GM19467 (cell line): ENCODE data around the gene NISCH.

Experiments used
- ATAC-seq: cut with Tn5 transposase; IDR thresholded peaks from one replicate; pipeline ENCODE4 v1.9.1; 2021; ENCODE audit warnings: mild to moderate bottlenecking, moderate library complexity; ENCODE audit not compliant: unreplicated experiment

Gene NISCH

DNA sequence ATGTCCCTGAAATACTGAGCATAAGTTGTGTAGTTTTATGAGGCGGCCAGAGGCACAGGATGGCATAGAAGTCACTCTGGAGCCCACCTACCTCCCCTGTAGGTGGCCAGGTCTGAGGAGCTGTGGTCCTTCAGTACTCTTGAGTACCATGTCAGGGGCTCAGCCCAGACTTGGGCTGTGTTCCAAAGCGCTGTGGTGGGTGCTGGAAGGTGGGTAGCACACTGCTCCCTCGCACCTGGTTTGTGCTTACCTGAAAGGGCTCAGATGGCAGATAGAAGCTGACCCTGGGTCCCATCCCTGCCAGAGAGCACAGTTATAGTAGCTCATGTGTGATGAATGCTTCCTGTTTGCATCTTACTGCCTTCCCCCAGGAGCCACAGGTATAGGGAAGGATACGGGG is 15.5 kb downstream of the NISCH start:
- ATAC-seq = no peak

- ATAC-seq = no peak
Measured at GRCh38 chr3:52471371-52472238, 16.2 kb downstream of the NISCH start.

DNA sequence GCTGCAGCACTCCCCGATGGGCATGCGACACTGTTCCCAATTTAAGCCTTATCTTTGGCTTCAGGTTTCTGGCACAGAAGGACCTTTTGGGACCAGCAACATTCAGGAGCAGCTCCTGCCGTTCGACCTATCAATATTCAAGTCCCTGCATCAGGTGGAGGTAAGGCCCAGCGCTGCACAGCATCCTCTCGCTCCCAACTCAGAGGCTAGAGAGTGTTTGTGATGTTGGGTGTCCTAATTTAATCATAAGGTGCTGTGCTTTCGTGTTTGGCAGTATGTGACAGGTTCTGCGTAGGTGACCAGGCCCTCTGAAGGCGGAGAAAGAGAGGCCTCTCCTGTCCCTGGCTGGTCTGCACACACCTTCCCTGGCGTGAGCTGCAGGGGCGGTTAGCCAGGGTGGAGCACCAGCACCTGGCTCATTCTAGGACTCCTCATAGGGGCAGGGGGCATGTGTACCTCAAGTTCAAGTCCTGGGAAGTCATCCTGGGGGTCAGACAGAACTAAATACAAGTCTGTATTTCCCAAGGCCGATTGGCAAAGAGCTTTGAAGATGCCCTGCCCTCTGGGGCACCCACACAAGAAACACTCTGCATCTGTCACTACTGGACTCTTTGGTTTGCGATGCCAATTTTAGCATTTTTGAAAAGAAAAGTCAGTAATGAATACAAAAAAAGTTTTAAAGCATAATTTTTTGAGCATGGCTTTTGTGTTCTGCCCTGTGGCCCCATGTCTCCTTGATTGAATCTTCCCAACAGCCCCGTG is 17.0 kb downstream of the NISCH start:
- no peak for ATAC-seq

- ATAC-seq = no peak
Measured at GRCh38 chr3:52473026-52473425, 17.6 kb downstream of the NISCH start.

- no peak for ATAC-seq
Measured at GRCh38 chr3:52477076-52477795, 21.8 kb downstream of the NISCH start.

GRCh38 chr3:52477796-52478095 is 22.3 kb downstream of the NISCH start:
- ATAC-seq = no peak

- no peak for ATAC-seq
Measured at GRCh38 chr3:52479037-52479876, 23.9 kb downstream of the NISCH start.

GRCh38 chr3:52479877-52480575 is 24.6 kb downstream of the NISCH start:
- no peak for ATAC-seq

GRCh38 chr3:52480768-52481715 is 25.6 kb downstream of the NISCH start:
- ATAC-seq = no peak

DNA sequence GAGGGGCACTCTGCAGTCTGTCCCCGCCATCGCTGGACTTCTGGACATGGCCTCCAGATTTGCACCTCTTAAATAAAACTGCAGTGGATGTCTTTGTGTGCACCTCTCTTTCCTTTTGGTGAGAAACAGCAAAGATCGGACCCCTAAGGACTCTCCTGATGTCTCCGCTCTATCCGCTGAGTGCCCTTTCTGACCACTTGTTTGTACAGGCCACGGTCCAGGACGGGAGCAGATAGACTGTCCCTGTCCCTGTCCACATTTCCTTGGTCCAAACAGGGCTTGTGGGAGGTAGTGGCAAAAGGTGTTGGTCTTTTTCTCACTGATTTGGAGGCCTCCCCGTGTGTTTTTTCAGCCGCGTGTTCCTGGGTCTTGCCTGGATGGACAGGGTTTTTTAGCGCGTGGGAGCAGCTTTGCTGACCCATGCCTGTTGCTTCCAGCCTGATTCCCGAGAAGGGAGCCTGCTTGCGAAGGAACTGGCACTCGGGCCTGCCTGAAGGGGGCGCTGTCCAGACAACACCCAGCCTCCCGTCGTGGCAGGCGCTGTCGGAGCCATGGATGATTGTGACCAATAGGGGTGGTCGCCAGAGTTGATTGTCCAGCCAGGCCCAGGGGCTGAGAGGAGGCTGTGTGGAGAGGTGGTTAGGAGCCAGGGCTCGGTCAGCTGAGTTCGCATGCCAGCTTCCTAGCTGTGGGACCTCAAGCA is 26.6 kb downstream of the NISCH start:
- ATAC-seq = no peak

DNA sequence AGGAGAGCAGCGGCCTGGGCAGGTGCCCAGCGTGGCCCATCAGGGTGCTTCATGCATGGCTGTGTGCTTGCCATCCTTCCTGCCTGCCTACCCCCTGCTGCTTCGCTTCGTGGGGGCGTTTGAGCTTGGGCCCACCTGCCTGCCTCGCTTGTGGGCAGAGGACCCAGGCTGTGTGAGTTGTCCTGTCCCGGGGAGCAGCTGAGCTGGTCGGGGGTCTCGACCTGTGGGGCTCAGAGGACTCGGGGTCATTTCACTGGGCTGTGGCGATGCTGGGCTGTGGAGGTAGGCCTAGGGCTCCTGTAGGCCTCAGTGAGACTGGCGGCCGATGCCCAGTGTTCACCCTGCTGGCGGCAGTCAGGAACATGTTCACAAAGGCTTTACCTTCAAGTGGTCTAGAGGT is 27.7 kb downstream of the NISCH start:
- no peak for ATAC-seq

- ATAC-seq = no peak
Measured at GRCh38 chr3:52483577-52484381, 28.4 kb downstream of the NISCH start.

DNA sequence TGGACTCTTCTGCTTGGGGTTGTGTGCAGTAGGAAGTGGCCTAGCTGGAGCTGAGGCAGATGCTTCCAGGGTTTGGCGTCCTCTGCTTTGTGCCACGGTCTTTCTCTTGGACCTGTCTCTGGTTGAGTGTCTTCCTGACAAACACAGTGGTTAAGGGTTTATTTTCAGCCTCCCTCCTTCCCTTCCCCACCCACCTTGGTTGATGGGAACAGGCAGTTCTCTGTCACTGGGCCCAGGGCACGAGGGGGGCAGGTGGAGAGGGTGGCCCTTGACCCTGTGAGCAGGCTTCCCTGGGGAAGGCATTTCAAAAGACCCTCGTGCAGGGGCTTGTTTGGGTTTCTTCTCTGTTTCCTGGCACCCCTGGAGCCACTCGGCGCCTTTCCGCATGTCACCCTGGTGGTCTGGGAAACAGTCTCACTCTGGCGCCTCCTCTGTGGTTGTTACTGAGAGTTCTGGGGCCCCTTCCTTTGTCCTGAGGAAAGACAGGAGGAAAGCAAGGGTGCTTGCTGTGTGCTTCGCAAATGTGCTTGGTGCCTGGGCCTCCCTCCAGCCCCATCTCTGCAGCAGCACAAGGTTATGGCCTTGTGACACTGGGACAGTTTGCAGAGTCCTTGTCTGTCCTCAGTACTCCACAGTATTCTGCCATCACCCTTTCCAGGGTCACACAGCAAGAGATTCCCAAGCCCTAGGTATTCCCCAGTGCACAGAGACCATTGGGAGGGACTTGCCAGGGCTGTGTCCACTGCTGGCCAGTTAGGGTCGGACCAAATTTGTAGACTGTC is 29.5 kb downstream of the NISCH start:
- ATAC-seq = no peak

GRCh38 chr3:52487050-52487787 is 31.8 kb downstream of the NISCH start:
- ATAC-seq = no peak

DNA sequence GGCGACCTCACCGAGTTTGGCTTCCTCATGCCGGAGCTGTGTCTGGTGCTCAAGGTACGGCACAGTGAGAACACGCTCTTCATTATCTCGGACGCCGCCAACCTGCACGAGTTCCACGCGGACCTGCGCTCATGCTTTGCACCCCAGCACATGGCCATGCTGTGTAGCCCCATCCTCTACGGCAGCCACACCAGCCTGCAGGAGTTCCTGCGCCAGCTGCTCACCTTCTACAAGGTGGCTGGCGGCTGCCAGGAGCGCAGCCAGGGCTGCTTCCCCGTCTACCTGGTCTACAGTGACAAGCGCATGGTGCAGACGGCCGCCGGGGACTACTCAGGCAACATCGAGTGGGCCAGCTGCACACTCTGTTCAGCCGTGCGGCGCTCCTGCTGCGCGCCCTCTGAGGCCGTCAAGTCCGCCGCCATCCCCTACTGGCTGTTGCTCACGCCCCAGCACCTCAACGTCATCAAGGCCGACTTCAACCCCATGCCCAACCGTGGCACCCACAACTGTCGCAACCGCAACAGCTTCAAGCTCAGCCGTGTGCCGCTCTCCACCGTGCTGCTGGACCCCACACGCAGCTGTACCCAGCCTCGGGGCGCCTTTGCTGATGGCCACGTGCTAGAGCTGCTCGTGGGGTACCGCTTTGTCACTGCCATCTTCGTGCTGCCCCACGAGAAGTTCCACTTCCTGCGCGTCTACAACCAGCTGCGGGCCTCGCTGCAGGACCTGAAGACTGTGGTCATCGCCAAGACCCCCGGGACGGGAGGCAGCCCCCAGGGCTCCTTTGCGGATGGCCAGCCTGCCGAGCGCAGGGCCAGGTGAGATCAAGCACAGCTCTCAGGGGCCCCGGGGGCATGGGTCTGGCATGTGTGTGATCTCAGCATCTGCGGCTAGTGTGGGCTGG is 32.6 kb downstream of the NISCH start:
- ATAC-seq = no peak
